Measurements from ENCODE around the gene FAM234B.

Gene FAM234B

GRCh38 chr12:13119826-13120225, 75.6 kb downstream of the FAM234B start:
- no peak for DNase-seq (ENCODE audit: low spot score)

DNA sequence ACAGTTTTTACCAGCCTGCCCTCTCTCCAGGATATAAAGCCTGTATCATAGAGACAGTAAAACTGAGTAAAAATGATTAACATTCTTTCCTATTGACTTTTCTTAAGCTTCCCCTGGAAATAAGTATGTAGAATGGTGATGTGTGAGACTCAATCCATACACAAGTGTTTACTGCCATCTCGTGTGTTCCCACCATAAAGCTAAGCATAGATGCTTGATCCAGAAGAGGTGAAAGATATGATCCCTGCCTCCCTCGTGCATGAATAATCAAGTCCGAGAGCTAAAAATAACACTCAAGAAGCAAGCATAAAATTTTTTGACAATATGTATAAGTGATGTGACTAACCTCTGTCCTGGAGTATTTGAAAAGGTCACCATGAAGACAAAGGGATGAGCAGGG, 76.2 kb downstream of the FAM234B start:
- DNase-seq (ENCODE audit: low spot score), result no peak

- DNase-seq (ENCODE audit: low spot score), result no peak
Measured at GRCh38 chr12:13121568-13121967, 77.4 kb downstream of the FAM234B start.

GRCh38 chr12:13124656-13125505, 80.7 kb downstream of the FAM234B start:
- no peak for DNase-seq (ENCODE audit: low spot score)

GRCh38 chr12:13125996-13126395, 81.8 kb downstream of the FAM234B start:
- DNase-seq (ENCODE audit: low spot score), result no peak

GRCh38 chr12:13126494-13126893, 82.3 kb downstream of the FAM234B start:
- no peak for DNase-seq (ENCODE audit: low spot score)

GRCh38 chr12:13127444-13127843, 83.3 kb downstream of the FAM234B start:
- no peak for DNase-seq (ENCODE audit: low spot score)

DNA sequence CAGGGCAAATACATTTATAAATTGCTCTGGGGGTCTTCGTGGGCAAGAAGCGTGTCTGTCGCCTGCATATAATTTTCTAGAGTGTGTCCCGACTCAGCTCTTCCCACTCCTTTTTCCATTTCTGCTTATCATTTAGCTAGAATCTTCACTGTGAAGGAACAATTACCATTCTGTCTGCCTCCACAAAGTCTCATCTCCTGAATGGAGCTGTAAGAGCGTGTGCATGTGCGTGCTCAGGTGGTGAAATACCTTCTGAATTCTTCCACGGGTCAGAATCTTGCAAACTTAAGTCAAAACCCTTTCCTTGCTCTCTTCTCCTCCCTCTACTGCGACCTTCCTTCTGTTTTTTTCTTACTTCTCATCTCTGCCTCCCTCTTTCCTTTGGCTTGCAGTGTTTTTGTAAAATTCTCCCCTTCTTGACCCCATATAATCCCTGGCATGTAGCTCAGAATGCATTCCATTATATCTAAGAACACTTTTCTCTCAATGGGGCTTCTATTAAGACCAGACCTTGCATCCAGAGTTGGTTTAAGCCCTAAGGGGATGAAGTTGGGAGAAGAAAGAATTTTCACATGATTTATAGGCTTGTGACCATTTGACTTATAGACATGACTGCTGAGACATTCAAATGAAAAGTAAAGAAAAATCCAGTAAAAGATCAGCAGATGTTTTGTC, 84.2 kb downstream of the FAM234B start:
- DNase-seq (ENCODE audit: low spot score), result no peak

DNA sequence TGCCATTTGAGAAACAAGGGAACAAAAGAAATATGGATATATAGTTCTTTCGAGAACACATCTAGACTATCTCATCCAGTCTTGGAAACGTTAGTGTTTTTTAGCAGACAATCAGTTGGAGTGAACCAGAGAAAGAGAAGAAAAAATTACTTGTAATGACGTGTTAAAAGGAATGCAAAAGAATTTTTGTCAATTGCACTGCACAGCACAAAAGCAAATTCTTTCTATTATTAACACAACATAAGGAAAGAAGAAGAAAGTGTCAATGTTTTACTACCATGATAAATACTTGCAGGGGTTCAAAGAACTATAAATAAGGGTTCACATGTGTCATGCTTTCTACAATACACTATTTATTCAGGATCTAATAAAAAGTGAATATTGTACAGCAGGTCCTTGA, 86.8 kb downstream of the FAM234B start:
- no peak for DNase-seq (ENCODE audit: low spot score)

Data from D341Med (cell line).